SHP77 (cell line): Measurements from ENCODE around the gene ABCC5.
"Not testable (repeated sequence)": the region's sequence is repeated elsewhere in the genome, so short reads cannot be mapped to it uniquely, and the experiment has no call there.

Source experiments
- DNase-seq, 2 experiments: peaks; one replicate each; lab custom pipeline; 2025; lab: John Stamatoyannopoulos, UW

ABCC5 gene

GRCh38 chr3:184017672-184018423 lies at the start of gene ABCC5:
ABCC5 (minus strand) TSS chr3:184017884; CDS start chr3:184014392, 3,492 bp downstream.
- peak; percentile 94 for DNase-seq

GRCh38 chr3:184066211-184066610 lies 48.5 kb upstream of the ABCC5 start:
- DNase-seq = no peak

- DNase-seq = no peak
Observed at GRCh38 chr3:184062637-184063036, 45.0 kb upstream of the ABCC5 start.

GRCh38 chr3:184059424-184059823 lies 41.7 kb upstream of the ABCC5 start:
- no peak for DNase-seq

GRCh38 chr3:184058029-184058428 lies 40.3 kb upstream of the ABCC5 start:
- no peak for DNase-seq

GRCh38 chr3:184052767-184053166 lies 35.1 kb upstream of the ABCC5 start, which contains the start of gene HTR3C:
HTR3C (plus strand) TSS chr3:184053047; CDS start chr3:184053081, 34 bp downstream.
- no peak for DNase-seq

GRCh38 chr3:184050217-184050847 lies 32.6 kb upstream of the ABCC5 start:
- DNase-seq = no peak

- no peak for DNase-seq
Observed at GRCh38 chr3:184045995-184046394, 28.3 kb upstream of the ABCC5 start.

- no peak for DNase-seq
Observed at GRCh38 chr3:184042617-184043016, 24.9 kb upstream of the ABCC5 start.

GRCh38 chr3:184040010-184040409 lies 22.3 kb upstream of the ABCC5 start:
- DNase-seq = peak in 1 of 2 experiments; percentile 49

- DNase-seq = no peak
Observed at GRCh38 chr3:184039414-184039813, 21.7 kb upstream of the ABCC5 start.

- DNase-seq = not testable (repeated sequence)
Observed at GRCh38 chr3:184038307-184038706, 20.6 kb upstream of the ABCC5 start.

GRCh38 chr3:184037816-184038215 lies 20.1 kb upstream of the ABCC5 start:
- no peak for DNase-seq

- no peak for DNase-seq
Observed at GRCh38 chr3:184031187-184031792, 13.6 kb upstream of the ABCC5 start, which contains the start of gene HTR3D. HTR3D (plus strand) TSS chr3:184031742; CDS start chr3:184031742, 0 bp downstream.

GRCh38 chr3:184030536-184030935 lies 12.9 kb upstream of the ABCC5 start:
- no peak for DNase-seq

- no peak for DNase-seq
Observed at GRCh38 chr3:184029443-184029842, 11.8 kb upstream of the ABCC5 start.

- not testable (repeated sequence) for DNase-seq
Observed at GRCh38 chr3:184028275-184028890, 10.7 kb upstream of the ABCC5 start.

GRCh38 chr3:184025256-184025655 lies 7.6 kb upstream of the ABCC5 start:
- not testable (repeated sequence) for DNase-seq

GRCh38 chr3:184022323-184022722 lies 4.6 kb upstream of the ABCC5 start:
- no peak for DNase-seq

- DNase-seq = no peak
Observed at GRCh38 chr3:184018424-184018973, 815 bp upstream of the ABCC5 start.

- DNase-seq = peak; percentile 45 to 63
Observed at GRCh38 chr3:184016811-184017671, 643 bp downstream of the ABCC5 start.
